DND-41 (cell line): ENCODE results near the gene SYT1.

Source experiments
- CTCF ChIP-seq: IDR thresholded peaks from 2 replicates; pipeline ENCODE4 v1.5.1; 2012; ENCODE audit warnings: borderline replicate concordance, low read length, moderate library complexity, mild to moderate bottlenecking; ENCODE audit not compliant: poor library complexity, severe bottlenecking; ENCODE audit errors: extremely low read depth
- EZH2 ChIP-seq: IDR thresholded peaks from 3 replicates; pipeline ENCODE4 v1.6.1; 2012; ENCODE audit warnings: borderline replicate concordance, low read depth, mild to moderate bottlenecking, moderate library complexity, low read length, inconsistent platforms; ENCODE audit not compliant: severe bottlenecking

- peak; percentile 36 for TF ChIP-seq CTCF
- TF ChIP-seq EZH2: no peak
Observed at GRCh38 chr12:79420146-79420618, 555.6 kb downstream of the SYT1 start.
